NB4 (cell line): ENCODE data around the gene COA6.

ENCODE experiments used
- CTCF ChIP-seq: IDR thresholded peaks from one replicate; pipeline ENCODE4 v1.5.1; 2012; ENCODE audit warnings: low read depth, low read length
- MYC ChIP-seq: IDR thresholded peaks from 2 replicates; pipeline ENCODE4 v1.6.1; 2011; ENCODE audit warnings: low read depth, low read length
- POLR2A ChIP-seq: IDR thresholded peaks from 2 replicates; pipeline ENCODE4 v1.6.1; 2011; ENCODE audit warnings: mild to moderate bottlenecking; ENCODE audit not compliant: insufficient read length; ENCODE audit errors: extremely low read depth
- TF ChIP-seq, protein P1 (sequence below): IDR thresholded peaks from 2 replicates; pipeline ENCODE4 v1.6.1; 2011; ENCODE audit warnings: low read depth, low read length

DNA sequence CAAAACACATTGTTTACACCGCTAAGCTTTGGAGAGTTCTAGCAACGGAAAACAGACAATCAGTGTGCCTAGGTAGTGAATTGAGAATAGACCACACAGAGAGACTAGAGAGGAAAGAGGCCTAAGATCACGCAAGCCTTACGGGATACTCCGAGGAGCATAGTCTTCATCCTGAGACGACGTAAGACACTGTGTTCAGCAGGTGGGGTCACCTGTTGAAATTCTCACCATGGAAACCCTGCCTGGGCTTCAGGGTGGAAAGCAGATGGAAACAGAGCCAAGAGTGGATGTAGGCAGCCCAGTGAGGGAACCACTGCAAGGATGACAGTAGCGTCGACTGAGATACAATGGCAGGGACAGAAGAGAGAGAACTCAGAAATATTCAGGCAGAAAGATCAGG lies 40.2 kb downstream of the COA6 start:
- TF ChIP-seq CTCF (no peak), POLR2A (no peak), MYC (no peak)
- TF ChIP-seq, protein P1, sequence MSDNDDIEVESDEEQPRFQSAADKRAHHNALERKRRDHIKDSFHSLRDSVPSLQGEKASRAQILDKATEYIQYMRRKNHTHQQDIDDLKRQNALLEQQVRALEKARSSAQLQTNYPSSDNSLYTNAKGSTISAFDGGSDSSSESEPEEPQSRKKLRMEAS = no peak
